ENCODE results near the gene TMCC2.

DNA sequence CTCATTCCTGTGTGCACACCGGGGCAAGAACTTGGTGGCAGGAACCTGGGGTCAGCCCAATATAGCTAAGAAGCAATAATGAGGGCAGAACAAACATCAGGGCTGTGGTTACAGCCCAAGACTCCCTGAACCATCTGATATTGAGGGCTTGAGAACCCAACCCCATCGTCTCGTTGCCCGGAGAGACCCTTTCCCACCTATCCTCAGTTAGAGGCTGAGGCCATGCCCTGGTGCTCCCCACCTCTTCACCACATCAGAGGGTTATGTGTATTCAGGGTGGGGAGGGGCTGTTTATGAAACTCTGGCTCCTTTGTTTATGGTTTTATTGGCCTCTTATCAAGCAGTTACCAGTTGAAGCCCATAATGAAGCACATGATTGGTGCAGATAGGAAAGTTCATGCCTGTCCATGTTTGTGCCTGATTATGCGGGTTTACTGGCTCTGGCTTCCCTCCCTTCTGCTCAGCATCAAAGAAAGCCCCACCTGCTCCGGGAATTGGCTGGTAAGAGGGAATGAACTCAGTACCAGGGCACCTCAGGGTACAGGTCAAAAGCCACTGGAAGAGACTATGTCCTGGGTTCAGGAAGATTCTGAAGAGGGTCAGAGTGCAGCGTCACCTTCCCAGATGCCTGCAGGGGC is 79.3 kb downstream of the TMCC2 start:
- no peak for TF ChIP-seq CTCF (IDR thresholded peaks at IDR 0.05; ENCODE audit: low read length)
- TF ChIP-seq EZH2phosphoT487 (IDR thresholded peaks at IDR 0.05; ENCODE audit: low read length) = no peak
- TF ChIP-seq EZH2 (optimal IDR thresholded peaks at IDR 0.05; ENCODE audit: low read depth, low read length) = no peak
